WTC11 (cell line): Measurements from ENCODE around the gene U2AF1L4. TPM values are rescaled to one million over a fixed set of nuclear protein-coding genes. Genes with fewer than 3 reads are reported as not detected.
A peak's percentile ranks its signal among the peaks of the same experiment; 100 is the strongest.

ENCODE experiments used
- ATAC-seq: fragments of 200-7000 bp; cut with Tn5 transposase; 2 replicates; pipeline ENCODE4 v1.10.0; 2021; ENCODE audit warnings: mild to moderate bottlenecking, moderate library complexity
- CTCF ChIA-PET: fragments of 300-600 bp; sonication (Branson Sonifier 250); formaldehyde crosslinking; loops from one replicate; lab custom pipeline; 2021; ENCODE audit warnings: antibody characterized with exemption; lab: Charles Lee
- POLR2A ChIA-PET: fragments of 350-600 bp; sonication (Branson Sonifier 250); formaldehyde crosslinking; loops from one replicate; lab custom pipeline; 2021; ENCODE audit warnings: antibody characterized with exemption; lab: Charles Lee
- DNase-seq: peaks from one replicate; pipeline ENCODE4 v3.0.0; 2021; ENCODE audit warnings: low spot score
- H3K27ac Mint-ChIP-seq: 2 replicates; pipeline ENCODE4 v1.8.0; 2021; ENCODE audit warnings: mixed read lengths
- H3K27me3 Mint-ChIP-seq: 2 replicates; pipeline ENCODE4 v1.8.0; 2021; ENCODE audit warnings: low read depth, mild to moderate bottlenecking, moderate library complexity, mixed read lengths
- H3K36me3 Mint-ChIP-seq: 2 replicates; pipeline ENCODE4 v1.8.0; 2021; ENCODE audit warnings: mixed read lengths
- H3K4me1 Mint-ChIP-seq: 2 replicates; pipeline ENCODE4 v1.8.0; 2022; ENCODE audit warnings: mixed read lengths
- H3K4me3 Mint-ChIP-seq: 2 replicates; pipeline ENCODE4 v1.8.0; 2021; ENCODE audit warnings: mild to moderate bottlenecking, moderate library complexity, mixed read lengths
- H3K9me3 Mint-ChIP-seq: 2 replicates; pipeline ENCODE4 v1.8.0; 2021; ENCODE audit warnings: mixed read lengths
- ATF1 ChIP-seq: sonication (generic); formaldehyde crosslinking; IDR thresholded peaks from 2 replicates; pipeline ENCODE4 v1.8.1; 2023; ENCODE audit warnings: mild to moderate bottlenecking, moderate library complexity, missing genetic modification reagents
- IRF2 ChIP-seq: sonication (generic); formaldehyde crosslinking; IDR thresholded peaks from 2 replicates; pipeline ENCODE4 v1.8.0; 2022; ENCODE audit warnings: low read depth, missing genetic modification reagents, borderline replicate concordance
- NFE2L1 ChIP-seq: sonication (generic); formaldehyde crosslinking; IDR thresholded peaks from 2 replicates; pipeline ENCODE4 v1.8.1; 2023; ENCODE audit warnings: missing genetic modification reagents
- NR3C1 ChIP-seq: sonication (generic); formaldehyde crosslinking; conservative IDR thresholded peaks from 2 replicates; pipeline ENCODE4 v1.8.1; 2023; ENCODE audit warnings: low read depth, mild to moderate bottlenecking, missing genetic modification reagents
- PRRX2 ChIP-seq: fragments of 250-450 bp; sonication (Bioruptor Pico); IDR thresholded peaks from 2 replicates; pipeline ENCODE4 v1.8.0; 2021; ENCODE audit warnings: mild to moderate bottlenecking
- TCF7 ChIP-seq: sonication (generic); formaldehyde crosslinking; IDR thresholded peaks from 2 replicates; pipeline ENCODE4 v1.8.0; 2022; ENCODE audit warnings: mild to moderate bottlenecking, low read depth, missing genetic modification reagents, moderate library complexity
- ZNF423 ChIP-seq: fragments of 250-450 bp; sonication (Bioruptor Pico); IDR thresholded peaks from 2 replicates; pipeline ENCODE4 v2.1.2; 2022; ENCODE audit warnings: mild to moderate bottlenecking, moderate library complexity
- total RNA-seq: library from RNA; stranded (reverse); gene quantifications from 3 replicates; pipeline ENCODE4 v1.2.3, GENCODE V29; 2021
- TF ChIP-seq, protein P1 (sequence below): sonication (generic); formaldehyde crosslinking; IDR thresholded peaks from 2 replicates; pipeline ENCODE4 v1.8.1; 2022; ENCODE audit warnings: mild to moderate bottlenecking, moderate library complexity, missing genetic modification reagents
- TF ChIP-seq, protein P2 (sequence below): sonication (generic); formaldehyde crosslinking; IDR thresholded peaks from 2 replicates; pipeline ENCODE4 v1.8.0; 2022; ENCODE audit warnings: mild to moderate bottlenecking, missing genetic modification reagents
- TF ChIP-seq, protein P3 (sequence below): fragments of 250-450 bp; sonication (Bioruptor Pico); IDR thresholded peaks from 2 replicates; pipeline ENCODE4 v1.9.0; 2021; ENCODE audit warnings: mild to moderate bottlenecking, borderline replicate concordance
- TF ChIP-seq, protein P4 (sequence below): fragments of 250-450 bp; sonication (Bioruptor Pico); IDR thresholded peaks from 2 replicates; pipeline ENCODE4 v1.9.0; 2021; ENCODE audit warnings: mild to moderate bottlenecking
- TF ChIP-seq, protein P5 (sequence below): sonication (generic); formaldehyde crosslinking; IDR thresholded peaks from 2 replicates; pipeline ENCODE4 v1.8.1; 2022; ENCODE audit warnings: low read depth, missing genetic modification reagents, borderline replicate concordance
- TF ChIP-seq, protein P6 (sequence below): sonication (generic); formaldehyde crosslinking; IDR thresholded peaks from 2 replicates; pipeline ENCODE4 v1.8.1; 2022; ENCODE audit warnings: mild to moderate bottlenecking, missing genetic modification reagents, moderate library complexity, borderline replicate concordance
- TF ChIP-seq, protein P7 (sequence below): sonication (generic); formaldehyde crosslinking; IDR thresholded peaks from 2 replicates; pipeline ENCODE4 v1.8.0; 2023; ENCODE audit warnings: missing genetic modification reagents
- TF ChIP-seq, protein P8 (sequence below): sonication (generic); formaldehyde crosslinking; conservative IDR thresholded peaks from 2 replicates; pipeline ENCODE4 v1.8.1; 2022; ENCODE audit warnings: mild to moderate bottlenecking, missing genetic modification reagents
- TF ChIP-seq, protein P9 (sequence below): sonication (generic); formaldehyde crosslinking; IDR thresholded peaks from 2 replicates; pipeline ENCODE4 v1.8.1; 2023; ENCODE audit warnings: mild to moderate bottlenecking, missing genetic modification reagents

The U2AF1L4 gene
- total RNA-seq, 1 experiment from 2014 or later = 20.9 TPM

DNA sequence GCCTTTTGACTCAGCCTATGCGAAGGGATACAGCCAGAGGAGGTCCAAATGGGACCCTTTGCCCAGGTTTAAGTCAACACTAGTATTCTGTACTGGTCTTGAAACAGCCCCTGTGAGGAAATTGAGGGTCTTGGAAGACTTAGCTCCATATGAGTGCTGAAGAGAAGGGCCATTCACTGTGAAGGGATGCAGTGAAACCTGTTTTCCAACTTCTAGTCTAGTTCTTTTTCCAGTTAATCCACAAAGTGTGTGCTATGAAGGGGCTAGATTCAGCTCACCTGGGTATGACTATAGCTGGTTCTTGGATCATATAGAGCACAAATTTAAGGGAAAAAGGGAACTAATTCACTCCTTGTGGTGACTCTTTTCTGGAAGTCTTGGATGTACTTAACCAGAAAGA is 36.8 kb downstream of the U2AF1L4 start (continued):
- TF ChIP-seq, protein P1, sequence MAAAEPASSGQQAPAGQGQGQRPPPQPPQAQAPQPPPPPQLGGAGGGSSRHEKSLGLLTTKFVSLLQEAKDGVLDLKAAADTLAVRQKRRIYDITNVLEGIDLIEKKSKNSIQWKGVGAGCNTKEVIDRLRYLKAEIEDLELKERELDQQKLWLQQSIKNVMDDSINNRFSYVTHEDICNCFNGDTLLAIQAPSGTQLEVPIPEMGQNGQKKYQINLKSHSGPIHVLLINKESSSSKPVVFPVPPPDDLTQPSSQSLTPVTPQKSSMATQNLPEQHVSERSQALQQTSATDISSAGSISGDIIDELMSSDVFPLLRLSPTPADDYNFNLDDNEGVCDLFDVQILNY (CRISPR knock-in tag) = no peak
- TF ChIP-seq, protein P2, sequence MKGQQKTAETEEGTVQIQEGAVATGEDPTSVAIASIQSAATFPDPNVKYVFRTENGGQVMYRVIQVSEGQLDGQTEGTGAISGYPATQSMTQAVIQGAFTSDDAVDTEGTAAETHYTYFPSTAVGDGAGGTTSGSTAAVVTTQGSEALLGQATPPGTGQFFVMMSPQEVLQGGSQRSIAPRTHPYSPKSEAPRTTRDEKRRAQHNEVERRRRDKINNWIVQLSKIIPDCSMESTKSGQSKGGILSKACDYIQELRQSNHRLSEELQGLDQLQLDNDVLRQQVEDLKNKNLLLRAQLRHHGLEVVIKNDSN (CRISPR knock-in tag) = no peak
- TF ChIP-seq TCF7 (CRISPR knock-in tag) = no peak
- TF ChIP-seq, protein P3, sequence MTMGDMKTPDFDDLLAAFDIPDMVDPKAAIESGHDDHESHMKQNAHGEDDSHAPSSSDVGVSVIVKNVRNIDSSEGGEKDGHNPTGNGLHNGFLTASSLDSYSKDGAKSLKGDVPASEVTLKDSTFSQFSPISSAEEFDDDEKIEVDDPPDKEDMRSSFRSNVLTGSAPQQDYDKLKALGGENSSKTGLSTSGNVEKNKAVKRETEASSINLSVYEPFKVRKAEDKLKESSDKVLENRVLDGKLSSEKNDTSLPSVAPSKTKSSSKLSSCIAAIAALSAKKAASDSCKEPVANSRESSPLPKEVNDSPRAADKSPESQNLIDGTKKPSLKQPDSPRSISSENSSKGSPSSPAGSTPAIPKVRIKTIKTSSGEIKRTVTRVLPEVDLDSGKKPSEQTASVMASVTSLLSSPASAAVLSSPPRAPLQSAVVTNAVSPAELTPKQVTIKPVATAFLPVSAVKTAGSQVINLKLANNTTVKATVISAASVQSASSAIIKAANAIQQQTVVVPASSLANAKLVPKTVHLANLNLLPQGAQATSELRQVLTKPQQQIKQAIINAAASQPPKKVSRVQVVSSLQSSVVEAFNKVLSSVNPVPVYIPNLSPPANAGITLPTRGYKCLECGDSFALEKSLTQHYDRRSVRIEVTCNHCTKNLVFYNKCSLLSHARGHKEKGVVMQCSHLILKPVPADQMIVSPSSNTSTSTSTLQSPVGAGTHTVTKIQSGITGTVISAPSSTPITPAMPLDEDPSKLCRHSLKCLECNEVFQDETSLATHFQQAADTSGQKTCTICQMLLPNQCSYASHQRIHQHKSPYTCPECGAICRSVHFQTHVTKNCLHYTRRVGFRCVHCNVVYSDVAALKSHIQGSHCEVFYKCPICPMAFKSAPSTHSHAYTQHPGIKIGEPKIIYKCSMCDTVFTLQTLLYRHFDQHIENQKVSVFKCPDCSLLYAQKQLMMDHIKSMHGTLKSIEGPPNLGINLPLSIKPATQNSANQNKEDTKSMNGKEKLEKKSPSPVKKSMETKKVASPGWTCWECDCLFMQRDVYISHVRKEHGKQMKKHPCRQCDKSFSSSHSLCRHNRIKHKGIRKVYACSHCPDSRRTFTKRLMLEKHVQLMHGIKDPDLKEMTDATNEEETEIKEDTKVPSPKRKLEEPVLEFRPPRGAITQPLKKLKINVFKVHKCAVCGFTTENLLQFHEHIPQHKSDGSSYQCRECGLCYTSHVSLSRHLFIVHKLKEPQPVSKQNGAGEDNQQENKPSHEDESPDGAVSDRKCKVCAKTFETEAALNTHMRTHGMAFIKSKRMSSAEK (CRISPR knock-in tag) = no peak
- TF ChIP-seq ZNF423 = no peak

DNA sequence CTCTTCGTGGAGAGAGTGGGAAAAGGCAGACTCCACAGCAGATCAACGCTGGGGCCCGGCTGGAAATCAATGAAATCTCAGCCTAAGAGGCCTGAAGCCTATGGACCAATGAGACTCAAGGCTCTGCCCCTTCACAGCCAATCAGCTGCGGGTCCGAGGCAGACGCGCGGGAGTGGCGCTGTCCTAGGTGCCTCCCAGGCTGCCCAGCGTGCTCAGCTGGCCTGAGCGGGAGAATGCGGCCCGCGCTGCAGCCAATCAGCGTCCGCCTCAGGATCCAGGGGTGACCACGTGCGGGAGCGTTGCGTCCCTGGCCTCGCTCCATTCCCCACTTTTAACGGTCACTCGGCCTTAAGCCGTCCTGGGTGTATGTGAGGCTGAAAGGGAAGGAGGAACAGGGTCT is 41.0 kb downstream of the U2AF1L4 start, which contains the start of gene ZBTB32:
Gene ZBTB32, plus strand, starts transcription at position 341 of the 400 bp plus-strand sequence. CDS start 10,069 bp downstream, outside the sequence.
- Mint-ChIP-seq H3K27ac (no peak within 1 kb of the TSS), H3K27me3 (peaks cover 46% of the 10 kb centered on the region), H3K4me3 (no peak within 1 kb of the TSS), H3K4me1 (no peaks in the 10 kb centered on the region; the same call in 1 of the 2 replicates), H3K9me3 (peaks cover 5% of the 10 kb centered on the region), H3K36me3 (no peaks in the 10 kb centered on the region)
- CTCF ChIA-PET = interaction anchor here (1.2 to 2.8 kb wide), 3 partner anchors 10 to 146 kb away, joined by 4 to 16 read pairs (median 15); no protein-coding TSS in a partner anchor
- ATAC-seq (peak; percentile 54), DNase-seq (peak; percentile 83)
- POLR2A ChIA-PET = interaction anchor here (3.1 kb wide), 1 partner anchor 9 kb away, joined by 14 read pairs; no protein-coding TSS in a partner anchor
- TF ChIP-seq, protein P4, sequence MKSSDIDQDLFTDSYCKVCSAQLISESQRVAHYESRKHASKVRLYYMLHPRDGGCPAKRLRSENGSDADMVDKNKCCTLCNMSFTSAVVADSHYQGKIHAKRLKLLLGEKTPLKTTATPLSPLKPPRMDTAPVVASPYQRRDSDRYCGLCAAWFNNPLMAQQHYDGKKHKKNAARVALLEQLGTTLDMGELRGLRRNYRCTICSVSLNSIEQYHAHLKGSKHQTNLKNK (CRISPR knock-in tag) = no peak
- TF ChIP-seq PRRX2 (CRISPR knock-in tag) (no peak), ATF1 (peak; percentile 88; the same call in 1 of the 2 replicates), NFE2L1 (CRISPR knock-in tag) (peak; percentile 98; the same call in 1 of the 2 replicates), NR3C1 (CRISPR knock-in tag) (no peak; the same call in 1 of the 2 replicates), IRF2 (CRISPR knock-in tag) (peak; percentile 76; the same call in 1 of the 2 replicates)
- TF ChIP-seq, protein P5, sequence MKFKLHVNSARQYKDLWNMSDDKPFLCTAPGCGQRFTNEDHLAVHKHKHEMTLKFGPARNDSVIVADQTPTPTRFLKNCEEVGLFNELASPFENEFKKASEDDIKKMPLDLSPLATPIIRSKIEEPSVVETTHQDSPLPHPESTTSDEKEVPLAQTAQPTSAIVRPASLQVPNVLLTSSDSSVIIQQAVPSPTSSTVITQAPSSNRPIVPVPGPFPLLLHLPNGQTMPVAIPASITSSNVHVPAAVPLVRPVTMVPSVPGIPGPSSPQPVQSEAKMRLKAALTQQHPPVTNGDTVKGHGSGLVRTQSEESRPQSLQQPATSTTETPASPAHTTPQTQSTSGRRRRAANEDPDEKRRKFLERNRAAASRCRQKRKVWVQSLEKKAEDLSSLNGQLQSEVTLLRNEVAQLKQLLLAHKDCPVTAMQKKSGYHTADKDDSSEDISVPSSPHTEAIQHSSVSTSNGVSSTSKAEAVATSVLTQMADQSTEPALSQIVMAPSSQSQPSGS (CRISPR knock-in tag) = peak; percentile 90; the same call in 1 of the 2 replicates
- TF ChIP-seq, protein P6, sequence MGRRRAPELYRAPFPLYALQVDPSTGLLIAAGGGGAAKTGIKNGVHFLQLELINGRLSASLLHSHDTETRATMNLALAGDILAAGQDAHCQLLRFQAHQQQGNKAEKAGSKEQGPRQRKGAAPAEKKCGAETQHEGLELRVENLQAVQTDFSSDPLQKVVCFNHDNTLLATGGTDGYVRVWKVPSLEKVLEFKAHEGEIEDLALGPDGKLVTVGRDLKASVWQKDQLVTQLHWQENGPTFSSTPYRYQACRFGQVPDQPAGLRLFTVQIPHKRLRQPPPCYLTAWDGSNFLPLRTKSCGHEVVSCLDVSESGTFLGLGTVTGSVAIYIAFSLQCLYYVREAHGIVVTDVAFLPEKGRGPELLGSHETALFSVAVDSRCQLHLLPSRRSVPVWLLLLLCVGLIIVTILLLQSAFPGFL (CRISPR knock-in tag) = peak; percentile 29; the same call in 1 of the 2 replicates
- TF ChIP-seq, protein P3 (CRISPR knock-in tag) = no peak
- TF ChIP-seq, protein P7, sequence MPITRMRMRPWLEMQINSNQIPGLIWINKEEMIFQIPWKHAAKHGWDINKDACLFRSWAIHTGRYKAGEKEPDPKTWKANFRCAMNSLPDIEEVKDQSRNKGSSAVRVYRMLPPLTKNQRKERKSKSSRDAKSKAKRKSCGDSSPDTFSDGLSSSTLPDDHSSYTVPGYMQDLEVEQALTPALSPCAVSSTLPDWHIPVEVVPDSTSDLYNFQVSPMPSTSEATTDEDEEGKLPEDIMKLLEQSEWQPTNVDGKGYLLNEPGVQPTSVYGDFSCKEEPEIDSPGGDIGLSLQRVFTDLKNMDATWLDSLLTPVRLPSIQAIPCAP (CRISPR knock-in tag) = peak; percentile 83; the same call in 1 of the 2 replicates
- TF ChIP-seq, protein P8, sequence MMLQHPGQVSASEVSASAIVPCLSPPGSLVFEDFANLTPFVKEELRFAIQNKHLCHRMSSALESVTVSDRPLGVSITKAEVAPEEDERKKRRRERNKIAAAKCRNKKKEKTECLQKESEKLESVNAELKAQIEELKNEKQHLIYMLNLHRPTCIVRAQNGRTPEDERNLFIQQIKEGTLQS (CRISPR knock-in tag) = peak; percentile 83
- TF ChIP-seq, protein P9, sequence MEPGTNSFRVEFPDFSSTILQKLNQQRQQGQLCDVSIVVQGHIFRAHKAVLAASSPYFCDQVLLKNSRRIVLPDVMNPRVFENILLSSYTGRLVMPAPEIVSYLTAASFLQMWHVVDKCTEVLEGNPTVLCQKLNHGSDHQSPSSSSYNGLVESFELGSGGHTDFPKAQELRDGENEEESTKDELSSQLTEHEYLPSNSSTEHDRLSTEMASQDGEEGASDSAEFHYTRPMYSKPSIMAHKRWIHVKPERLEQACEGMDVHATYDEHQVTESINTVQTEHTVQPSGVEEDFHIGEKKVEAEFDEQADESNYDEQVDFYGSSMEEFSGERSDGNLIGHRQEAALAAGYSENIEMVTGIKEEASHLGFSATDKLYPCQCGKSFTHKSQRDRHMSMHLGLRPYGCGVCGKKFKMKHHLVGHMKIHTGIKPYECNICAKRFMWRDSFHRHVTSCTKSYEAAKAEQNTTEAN = peak; percentile 94
